Measurements from ENCODE around the gene MSS51. TPM values are rescaled to one million over a fixed set of nuclear protein-coding genes. Genes with fewer than 3 reads are reported as not detected.
"Not testable (repeated sequence)": the region's sequence is repeated elsewhere in the genome, so short reads cannot be mapped to it uniquely, and the experiment has no call there.

The MSS51 gene
- total RNA-seq, 3 donors from 2014 or later = 2.6 to 4.2 (median 2.9) TPM

DNA sequence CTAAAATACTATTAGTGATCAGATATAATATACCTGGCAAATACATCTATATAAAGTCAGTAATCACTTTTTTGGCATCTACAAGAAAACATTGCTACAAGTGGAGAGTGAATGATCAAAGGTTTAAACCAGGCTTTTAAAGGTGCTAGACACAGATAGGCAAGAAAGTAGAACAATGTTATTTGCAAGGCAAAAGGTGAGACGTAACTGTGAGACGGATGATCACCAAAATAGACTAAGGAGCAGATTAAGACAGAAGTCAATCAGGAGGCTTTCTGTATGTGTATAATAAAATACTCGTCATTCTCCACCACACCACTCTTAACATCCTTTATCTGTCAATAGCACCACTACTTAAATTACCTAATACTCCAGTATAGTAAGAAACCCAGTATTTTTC, 27.8 kb downstream of the MSS51 start:
- no peak for DNase-seq (ENCODE audit: low spot score in 2 of 2)
- intact Hi-C loops (cut with DNase I; ENCODE audit: low total_unique reads) = no loop called here
- no peak for TF ChIP-seq POLR2AphosphoS5 (IDR thresholded peaks at IDR 0.05)
- no peak for TF ChIP-seq POLR2A (IDR thresholded peaks at IDR 0.05)
- TF ChIP-seq, protein P1, sequence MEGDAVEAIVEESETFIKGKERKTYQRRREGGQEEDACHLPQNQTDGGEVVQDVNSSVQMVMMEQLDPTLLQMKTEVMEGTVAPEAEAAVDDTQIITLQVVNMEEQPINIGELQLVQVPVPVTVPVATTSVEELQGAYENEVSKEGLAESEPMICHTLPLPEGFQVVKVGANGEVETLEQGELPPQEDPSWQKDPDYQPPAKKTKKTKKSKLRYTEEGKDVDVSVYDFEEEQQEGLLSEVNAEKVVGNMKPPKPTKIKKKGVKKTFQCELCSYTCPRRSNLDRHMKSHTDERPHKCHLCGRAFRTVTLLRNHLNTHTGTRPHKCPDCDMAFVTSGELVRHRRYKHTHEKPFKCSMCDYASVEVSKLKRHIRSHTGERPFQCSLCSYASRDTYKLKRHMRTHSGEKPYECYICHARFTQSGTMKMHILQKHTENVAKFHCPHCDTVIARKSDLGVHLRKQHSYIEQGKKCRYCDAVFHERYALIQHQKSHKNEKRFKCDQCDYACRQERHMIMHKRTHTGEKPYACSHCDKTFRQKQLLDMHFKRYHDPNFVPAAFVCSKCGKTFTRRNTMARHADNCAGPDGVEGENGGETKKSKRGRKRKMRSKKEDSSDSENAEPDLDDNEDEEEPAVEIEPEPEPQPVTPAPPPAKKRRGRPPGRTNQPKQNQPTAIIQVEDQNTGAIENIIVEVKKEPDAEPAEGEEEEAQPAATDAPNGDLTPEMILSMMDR (IDR thresholded peaks at IDR 0.05) = no peak

DNA sequence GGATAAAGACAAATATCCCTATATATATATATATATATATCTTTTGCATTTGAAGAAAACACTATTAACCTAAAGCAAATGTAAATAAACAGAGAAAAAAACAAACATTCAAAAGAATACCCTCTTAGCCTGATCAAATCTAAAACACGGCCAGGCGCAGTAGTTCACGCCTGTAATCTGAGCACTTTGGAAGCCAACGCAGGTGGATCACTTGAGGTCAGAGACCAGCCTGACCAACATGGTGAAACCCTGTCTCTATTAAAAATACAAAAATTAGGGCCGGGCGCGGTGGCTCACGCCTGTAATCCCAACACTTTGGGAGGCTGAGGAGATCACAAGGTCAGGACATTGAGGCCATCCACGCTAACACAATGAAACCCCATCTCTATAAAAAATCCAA, 28.7 kb downstream of the MSS51 start:
- DNase-seq (ENCODE audit: low spot score in 2 of 2) = no peak
- no peak overlapping the region for H3K27ac ChIP-seq
- no peaks in the 10 kb centered on the region for H3K9me3 ChIP-seq
- no peaks in the 10 kb centered on the region for H3K27me3 ChIP-seq
- intact Hi-C loops (cut with DNase I; ENCODE audit: low total_unique reads) = no loop called here
- no peak for TF ChIP-seq POLR2A (IDR thresholded peaks at IDR 0.05)
- TF ChIP-seq, protein P1 (IDR thresholded peaks at IDR 0.05) = no peak
- TF ChIP-seq POLR2AphosphoS5 (IDR thresholded peaks at IDR 0.05) = no peak
- H3K4me3 ChIP-seq = no peak overlapping the region
- no peaks in the 10 kb centered on the region for H3K4me1 ChIP-seq
- no peaks in the 10 kb centered on the region for H3K36me3 ChIP-seq

More for the DNA sequence above, 27.8 kb downstream of the MSS51 start:
- Histone ChIP-seq H3K36me3 (no peaks in the 10 kb centered on the region), H3K27me3 (no peaks in the 10 kb centered on the region), H3K9me3 (no peaks in the 10 kb centered on the region), H3K4me3 (no peak overlapping the region), H3K27ac (no peak overlapping the region), H3K4me1 (no peaks in the 10 kb centered on the region)

DNA sequence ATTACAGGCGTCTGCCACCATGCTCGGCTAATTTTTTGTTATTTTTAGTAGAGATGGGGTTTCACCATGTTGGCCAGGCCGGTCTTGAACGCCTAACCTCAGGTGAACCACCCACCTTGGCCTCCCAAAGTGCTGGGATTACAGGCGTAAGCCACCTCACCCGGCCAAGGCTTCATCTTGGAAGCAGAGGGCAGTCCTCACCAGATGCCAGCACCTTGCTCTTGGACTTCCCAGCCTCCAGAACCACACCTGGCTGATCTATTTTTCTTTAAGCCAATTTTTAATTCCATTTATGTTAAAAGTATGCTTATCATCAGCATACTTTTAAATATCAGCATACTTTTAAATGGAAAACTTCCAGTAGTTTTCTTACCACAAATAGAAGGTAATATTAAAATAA, 31.7 kb downstream of the MSS51 start:
- TF ChIP-seq, protein P1 (IDR thresholded peaks at IDR 0.05) = no peak
- TF ChIP-seq POLR2AphosphoS5 (IDR thresholded peaks at IDR 0.05) (no peak), POLR2A (IDR thresholded peaks at IDR 0.05) (no peak)
- H3K4me3 ChIP-seq = no peak overlapping the region
- DNase-seq (ENCODE audit: low spot score in 2 of 2) = no peak
- no peak overlapping the region for H3K27ac ChIP-seq
- H3K9me3 ChIP-seq = no peaks in the 10 kb centered on the region
- intact Hi-C loops (cut with DNase I; ENCODE audit: low total_unique reads) = no loop called here
- no peaks in the 10 kb centered on the region for H3K36me3 ChIP-seq
- no peaks in the 10 kb centered on the region for H3K27me3 ChIP-seq
- no peaks in the 10 kb centered on the region for H3K4me1 ChIP-seq

DNA sequence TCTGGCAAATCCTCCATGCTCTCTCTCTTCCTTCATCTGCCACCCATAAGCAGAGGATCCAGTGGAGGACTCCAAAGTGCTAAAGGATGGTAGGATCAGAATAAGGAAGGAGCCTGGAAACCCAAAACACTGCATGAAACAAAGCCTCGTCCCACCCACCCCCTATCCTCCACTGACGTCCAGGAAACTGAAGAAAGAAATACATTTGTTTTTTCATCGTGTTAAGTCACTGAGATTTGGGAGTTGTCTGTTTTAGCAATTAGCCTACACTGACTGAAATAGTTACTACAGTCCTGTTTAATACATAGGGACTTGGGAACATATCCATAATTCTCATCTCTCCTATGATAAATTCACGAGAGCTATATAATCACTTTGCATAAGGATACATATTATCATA, 34.3 kb downstream of the MSS51 start:
- no peaks in the 10 kb centered on the region for H3K9me3 ChIP-seq
- H3K27me3 ChIP-seq = no peaks in the 10 kb centered on the region
- TF ChIP-seq POLR2AphosphoS5 (IDR thresholded peaks at IDR 0.05) (no peak), POLR2A (IDR thresholded peaks at IDR 0.05) (no peak)
- TF ChIP-seq, protein P1 (IDR thresholded peaks at IDR 0.05) = no peak
- H3K36me3 ChIP-seq = no peaks in the 10 kb centered on the region
- no peaks in the 10 kb centered on the region for H3K4me1 ChIP-seq
- H3K27ac ChIP-seq = no peak overlapping the region
- intact Hi-C loops (cut with DNase I; ENCODE audit: low total_unique reads) = no loop called here
- no peak for DNase-seq (ENCODE audit: low spot score in 2 of 2)
- no peak overlapping the region for H3K4me3 ChIP-seq

DNA sequence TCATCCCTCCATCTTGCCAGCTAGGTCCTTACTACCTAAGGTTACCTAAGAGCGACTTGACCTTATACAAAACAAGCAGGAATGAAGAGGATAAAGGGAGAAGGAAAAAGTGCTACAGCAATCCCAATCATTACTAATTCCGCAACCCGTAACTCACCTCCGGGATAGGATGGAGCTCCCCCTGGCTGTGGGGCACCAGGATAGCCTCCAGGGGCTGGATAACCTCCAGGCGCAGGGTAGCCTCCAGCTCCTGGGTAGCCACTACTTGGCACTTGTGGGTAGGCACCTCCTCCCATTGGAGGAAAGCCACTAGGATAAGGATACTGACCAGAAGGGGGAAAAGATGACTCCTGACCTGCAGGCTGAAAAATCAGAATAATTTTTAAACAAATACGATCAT, 35.3 kb downstream of the MSS51 start:
- intact Hi-C loops (cut with DNase I; ENCODE audit: low total_unique reads) = no loop called here
- DNase-seq (ENCODE audit: low spot score in 2 of 2) = no peak
- Histone ChIP-seq H3K4me3 (no peak overlapping the region), H3K4me1 (no peaks in the 10 kb centered on the region), H3K9me3 (no peaks in the 10 kb centered on the region), H3K27me3 (no peaks in the 10 kb centered on the region), H3K36me3 (no peaks in the 10 kb centered on the region), H3K27ac (no peak overlapping the region)
- TF ChIP-seq POLR2A (IDR thresholded peaks at IDR 0.05) = no peak
- no peak for TF ChIP-seq POLR2AphosphoS5 (IDR thresholded peaks at IDR 0.05)
- TF ChIP-seq, protein P1 (IDR thresholded peaks at IDR 0.05) = no peak

DNA sequence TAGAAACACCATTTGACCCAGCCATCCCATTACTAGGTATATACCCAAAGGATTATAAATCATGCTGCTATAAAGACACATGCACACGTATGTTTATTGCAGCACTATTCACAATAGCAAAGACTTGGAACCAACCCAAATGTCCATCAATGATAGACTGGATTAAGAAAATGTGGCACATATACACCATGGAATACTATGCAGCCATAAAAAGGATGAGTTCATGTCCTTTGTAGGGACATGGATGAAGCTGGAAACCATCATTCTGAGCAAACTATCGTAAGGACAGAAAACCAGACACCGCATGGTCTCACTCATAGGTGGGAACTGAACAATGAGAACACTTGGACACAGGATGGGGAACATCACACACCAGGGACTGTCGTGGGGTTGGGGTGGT, 39.0 kb downstream of the MSS51 start:
- H3K9me3 ChIP-seq; intact Hi-C loops (cut with DNase I; ENCODE audit: low total_unique reads); H3K27me3 ChIP-seq; H3K4me1 ChIP-seq; H3K4me3 ChIP-seq; H3K27ac ChIP-seq; H3K36me3 ChIP-seq; DNase-seq (ENCODE audit: low spot score in 2 of 2): not testable (repeated sequence)

All from breast epithelium (tissue), 4 donors.